Uterus (tissue), 4 donors: ENCODE data around the gene AFDN. TPM values are rescaled to one million over a fixed set of nuclear protein-coding genes. Genes with fewer than 3 reads are reported as not detected.
"Not testable (repeated sequence)": the region's sequence is repeated elsewhere in the genome, so short reads cannot be mapped to it uniquely, and the experiment has no call there.

ENCODE experiments used
- DNase-seq, 2 donors: peaks; one replicate each; pipeline ENCODE4 v3.0.0-alpha.2; 2019 to 2020
- H3K27ac ChIP-seq, 2 donors: fragments of 200-600 bp; sonication (generic); 1 replicate in 1 of 2; 2 replicates in 1 of 2; pipeline ENCODE4 v1.5.1; 2016 to 2018
- H3K27me3 ChIP-seq, 2 donors: fragments of 200-600 bp; sonication (generic); one replicate each; pipeline ENCODE4 v1.5.1; 2018 to 2019; ENCODE audit warnings: control low read depth in 1 of 2
- H3K36me3 ChIP-seq, 2 donors: fragments of 200-600 bp; sonication (generic); one replicate each; pipeline ENCODE4 v1.5.1; 2019; ENCODE audit warnings: control low read depth in 1 of 2
- H3K4me1 ChIP-seq, 2 donors: fragments of 200-600 bp; sonication (generic); one replicate each; pipeline ENCODE4 v1.5.1; 2018 to 2019; ENCODE audit warnings: control low read depth in 1 of 2
- H3K4me3 ChIP-seq, 2 donors: fragments of 200-600 bp; sonication (generic); 1 replicate in 1 of 2; 2 replicates in 1 of 2; pipeline ENCODE4 v1.5.1; 2018 to 2019; ENCODE audit warnings: mild to moderate bottlenecking in 1 of 2
- H3K9me3 ChIP-seq, 2 donors: fragments of 200-600 bp; sonication (generic); one replicate each; pipeline ENCODE4 v1.5.1; 2019; ENCODE audit warnings: control low read depth in 1 of 2
- POLR2A ChIP-seq, 2 donors: fragments of 450-650 bp; IDR thresholded peaks; one replicate each; pipeline ENCODE4 v1.6.1; 2016; ENCODE audit warnings: antibody characterized with exemption in 2 of 2, mild to moderate bottlenecking in 1 of 2, moderate library complexity in 1 of 2
- intact Hi-C: fragments of 100-400 bp; cut with DNase I; formaldehyde crosslinking; loops from one replicate; pipeline ENCODE4 v1.15.1; 2023; ENCODE audit warnings: low total_unique reads
- total RNA-seq, 4 donors: library from RNA; depleted of rRNA in 3 of 4; stranded (reverse); fragments of >200 nt in 3 of 4; gene quantifications; one replicate each; pipeline versions ENCODE4 v1.1.0 to v1.2.4, GENCODE V29; 2014 to 2023
- TF ChIP-seq, protein P1 (sequence below), 4 experiments: fragments of 200-600 bp in 2 of 4; fragments of 450-650 bp in 2 of 4; sonication (generic) in 2 of 4; IDR thresholded peaks; one replicate each; pipeline ENCODE4 v1.5.1; 2016 to 2019; ENCODE audit warnings: antibody characterized with exemption in 4 of 4, mild to moderate bottlenecking in 2 of 4, moderate library complexity in 1 of 4
- donor health status: DM: yes; HTN: yes; CAD: no.

The AFDN gene
- total RNA-seq, 4 donors from 2014 or later = 64.6 to 210 (median 120) TPM

DNA sequence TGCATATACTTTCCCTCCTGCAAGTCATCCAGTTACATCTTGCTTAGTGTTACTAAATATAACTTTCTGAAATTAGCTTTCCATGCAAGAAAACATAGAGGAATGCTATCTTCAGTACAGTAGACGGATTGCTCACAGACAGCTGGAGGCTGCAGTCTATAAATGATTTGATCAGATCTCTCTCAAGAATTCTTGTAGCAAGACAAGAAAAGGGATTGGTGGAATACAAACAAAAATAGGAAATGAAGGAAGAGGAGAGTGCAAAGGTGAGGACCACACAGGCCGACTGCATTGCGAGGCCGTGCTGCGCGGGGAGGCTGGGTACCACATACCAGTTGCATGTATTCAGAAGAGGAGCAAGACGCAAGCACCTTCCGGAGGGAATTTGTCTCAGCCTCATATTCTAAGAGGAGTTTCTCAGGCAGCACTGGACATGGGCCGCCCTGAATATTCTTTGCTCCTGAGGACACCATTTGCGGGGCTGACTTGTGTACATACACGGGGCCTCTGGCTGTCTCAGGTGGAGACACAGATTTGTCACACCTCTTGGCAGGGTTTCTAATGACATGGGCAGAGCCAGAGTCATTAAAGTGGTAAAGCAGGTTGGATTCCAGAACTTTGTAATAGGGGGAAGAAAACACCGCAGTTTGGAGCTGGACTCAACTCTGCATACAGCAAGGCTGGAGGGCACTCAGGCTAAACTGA, 148.1 kb downstream of the AFDN start:
- intact Hi-C loops = no loop called here
- H3K9me3 ChIP-seq = no peaks in the 10 kb centered on the region
- H3K27me3 ChIP-seq = no peaks in the 10 kb centered on the region
- no peaks in the 10 kb centered on the region for H3K4me1 ChIP-seq
- H3K27ac ChIP-seq = no peak overlapping the region
- H3K4me3 ChIP-seq = no peak overlapping the region
- TF ChIP-seq POLR2A (IDR thresholded peaks at IDR 0.05) = no peak
- TF ChIP-seq, protein P1, sequence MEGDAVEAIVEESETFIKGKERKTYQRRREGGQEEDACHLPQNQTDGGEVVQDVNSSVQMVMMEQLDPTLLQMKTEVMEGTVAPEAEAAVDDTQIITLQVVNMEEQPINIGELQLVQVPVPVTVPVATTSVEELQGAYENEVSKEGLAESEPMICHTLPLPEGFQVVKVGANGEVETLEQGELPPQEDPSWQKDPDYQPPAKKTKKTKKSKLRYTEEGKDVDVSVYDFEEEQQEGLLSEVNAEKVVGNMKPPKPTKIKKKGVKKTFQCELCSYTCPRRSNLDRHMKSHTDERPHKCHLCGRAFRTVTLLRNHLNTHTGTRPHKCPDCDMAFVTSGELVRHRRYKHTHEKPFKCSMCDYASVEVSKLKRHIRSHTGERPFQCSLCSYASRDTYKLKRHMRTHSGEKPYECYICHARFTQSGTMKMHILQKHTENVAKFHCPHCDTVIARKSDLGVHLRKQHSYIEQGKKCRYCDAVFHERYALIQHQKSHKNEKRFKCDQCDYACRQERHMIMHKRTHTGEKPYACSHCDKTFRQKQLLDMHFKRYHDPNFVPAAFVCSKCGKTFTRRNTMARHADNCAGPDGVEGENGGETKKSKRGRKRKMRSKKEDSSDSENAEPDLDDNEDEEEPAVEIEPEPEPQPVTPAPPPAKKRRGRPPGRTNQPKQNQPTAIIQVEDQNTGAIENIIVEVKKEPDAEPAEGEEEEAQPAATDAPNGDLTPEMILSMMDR (IDR thresholded peaks at IDR 0.05) = no peak
- H3K36me3 ChIP-seq = no peaks in the 10 kb centered on the region
- DNase-seq = no peak

DNA sequence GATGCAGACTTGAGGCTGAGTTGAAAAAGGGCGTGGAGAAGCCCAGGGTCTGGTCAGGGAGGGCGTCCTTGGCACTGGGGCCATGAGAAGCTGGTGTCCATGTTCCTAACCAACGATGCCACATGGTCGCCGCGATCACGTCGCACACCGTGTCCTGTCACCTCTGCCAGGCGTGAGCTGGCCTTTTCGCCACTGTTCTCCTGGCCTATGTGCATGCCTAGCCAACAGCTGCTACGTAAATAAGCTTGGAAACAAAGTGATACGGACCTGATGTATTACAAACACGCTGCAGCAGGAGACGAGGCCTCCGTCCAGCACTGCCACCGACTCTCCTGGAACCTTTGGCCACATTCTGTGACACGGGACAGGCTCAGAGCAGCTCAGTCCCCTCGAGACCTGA, 148.7 kb downstream of the AFDN start:
- intact Hi-C loops = no loop called here
- H3K4me1 ChIP-seq = no peaks in the 10 kb centered on the region
- no peak overlapping the region for H3K4me3 ChIP-seq
- no peak for TF ChIP-seq POLR2A (IDR thresholded peaks at IDR 0.05)
- TF ChIP-seq, protein P1 (IDR thresholded peaks at IDR 0.05) = no peak
- DNase-seq = no peak
- no peaks in the 10 kb centered on the region for H3K36me3 ChIP-seq
- H3K27me3 ChIP-seq = no peaks in the 10 kb centered on the region
- H3K27ac ChIP-seq = no peak overlapping the region
- H3K9me3 ChIP-seq = no peaks in the 10 kb centered on the region

DNA sequence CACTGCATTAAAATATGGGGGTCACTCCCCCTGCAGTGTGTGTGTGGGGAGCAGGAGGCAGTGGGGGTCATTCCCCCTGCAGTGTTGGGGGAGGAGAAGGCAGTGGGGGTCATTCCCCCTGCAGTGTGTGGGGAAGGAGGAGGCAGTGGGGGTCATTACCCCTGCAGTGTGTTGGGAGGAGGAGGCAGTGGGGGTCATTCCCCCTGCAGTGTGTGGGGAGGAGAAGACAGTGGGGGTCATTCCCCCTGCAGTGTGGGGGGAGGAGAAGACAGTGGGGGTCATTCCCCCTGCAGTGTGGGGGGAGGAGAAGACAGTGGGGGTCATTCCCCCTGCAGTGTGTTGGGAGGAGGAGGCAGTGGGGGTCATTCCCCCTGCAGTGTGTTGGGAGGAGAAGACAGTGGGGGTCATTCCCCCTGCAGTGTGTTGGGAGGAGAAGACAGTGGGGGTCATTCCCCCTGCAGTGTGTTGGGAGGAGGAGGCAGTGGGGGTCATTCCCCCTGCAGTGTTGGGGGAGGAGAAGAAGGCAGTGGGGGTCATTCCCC, 149.5 kb downstream of the AFDN start:
- H3K4me1 ChIP-seq, DNase-seq, H3K9me3 ChIP-seq, intact Hi-C loops, H3K27me3 ChIP-seq, H3K4me3 ChIP-seq, H3K36me3 ChIP-seq, H3K27ac ChIP-seq: not testable (repeated sequence)

DNA sequence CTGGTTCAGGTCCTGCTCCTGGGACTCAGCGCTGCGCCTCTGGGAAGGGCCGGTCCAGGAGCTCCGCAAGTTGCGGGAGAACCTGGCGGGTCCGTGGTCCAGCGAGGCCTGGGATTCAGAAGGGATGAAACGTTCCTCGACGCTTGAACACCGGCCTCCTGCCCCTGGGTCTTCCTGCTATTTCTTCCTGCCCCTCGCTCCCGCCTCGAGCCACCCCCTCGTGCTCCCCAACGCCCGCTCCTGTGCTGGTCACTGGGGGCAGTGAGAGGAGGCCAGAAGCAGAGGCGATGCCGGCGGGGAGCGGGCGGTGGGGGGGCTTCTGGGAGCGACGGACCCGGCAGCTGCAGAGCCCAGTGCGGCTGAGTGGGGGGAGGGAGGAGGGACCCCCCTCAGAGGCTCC, 150.0 kb downstream of the AFDN start:
- intact Hi-C loops = no loop called here
- no peak for DNase-seq
- no peak overlapping the region for H3K27ac ChIP-seq
- no peaks in the 10 kb centered on the region for H3K27me3 ChIP-seq
- no peak for TF ChIP-seq POLR2A (IDR thresholded peaks at IDR 0.05)
- TF ChIP-seq, protein P1 (IDR thresholded peaks at IDR 0.05) = no peak
- no peak overlapping the region for H3K4me3 ChIP-seq
- no peaks in the 10 kb centered on the region for H3K4me1 ChIP-seq
- no peaks in the 10 kb centered on the region for H3K36me3 ChIP-seq
- no peaks in the 10 kb centered on the region for H3K9me3 ChIP-seq

DNA sequence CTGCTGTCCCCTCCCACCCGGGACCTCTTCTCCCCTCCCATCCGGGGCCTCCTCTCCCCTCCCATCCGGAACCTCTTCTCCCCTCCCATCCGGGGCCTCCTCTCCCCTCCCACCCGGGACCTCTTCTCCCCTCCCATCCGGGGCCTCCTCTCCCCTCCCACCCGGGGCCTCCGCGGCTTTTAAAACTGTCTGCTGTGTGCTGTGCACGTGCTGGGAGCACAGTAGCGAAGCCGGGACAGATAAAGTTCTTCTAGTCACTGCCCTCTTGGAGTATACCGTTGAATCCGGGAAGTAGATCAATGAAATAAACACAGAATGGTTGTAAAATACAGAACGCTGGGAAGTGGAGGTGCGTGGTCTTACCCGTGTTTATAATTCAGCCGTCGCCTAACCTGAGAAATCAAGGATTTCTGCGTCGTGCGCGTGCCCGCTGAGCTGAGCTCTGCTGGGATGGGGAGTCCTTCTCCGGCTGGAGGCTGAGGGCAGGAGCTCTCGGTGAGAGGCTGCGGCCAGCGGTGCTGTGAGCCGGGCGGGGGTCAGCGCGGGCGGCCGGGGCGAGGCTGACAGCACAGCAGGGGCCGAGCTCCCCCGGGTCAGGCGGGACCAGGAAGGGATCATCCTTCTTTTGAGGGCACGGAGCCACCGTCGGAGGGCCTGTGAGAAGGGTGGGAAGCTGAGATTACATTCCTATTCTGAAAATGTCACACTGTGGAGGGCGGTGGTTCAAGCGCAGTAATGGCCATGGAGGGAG, 151.2 kb downstream of the AFDN start:
- no peaks in the 10 kb centered on the region for H3K27me3 ChIP-seq
- intact Hi-C loops = no loop called here
- no peak overlapping the region for H3K4me3 ChIP-seq
- no peak for TF ChIP-seq POLR2A (IDR thresholded peaks at IDR 0.05)
- TF ChIP-seq, protein P1 (IDR thresholded peaks at IDR 0.05) = no peak
- no peaks in the 10 kb centered on the region for H3K36me3 ChIP-seq
- H3K4me1 ChIP-seq = no peaks in the 10 kb centered on the region
- no peak for DNase-seq
- no peak overlapping the region for H3K27ac ChIP-seq
- no peaks in the 10 kb centered on the region for H3K9me3 ChIP-seq
